Upper lobe of left lung (tissue), 4 donors: Measurements from ENCODE around the gene WDTC1.

Experiments
- POLR2A ChIP-seq, 4 donors: fragments of 450-650 bp; IDR thresholded peaks; one replicate each; pipeline ENCODE4 v1.5.1; 2016 to 2017; ENCODE audit warnings: antibody characterized with exemption in 4 of 4, mild to moderate bottlenecking in 2 of 4
- TF ChIP-seq, protein P1 (sequence below), 6 experiments: fragments of 450-650 bp in 4 of 6; fragments of 200-600 bp in 2 of 6; sonication (generic) in 2 of 6; IDR thresholded peaks; one replicate each; pipeline ENCODE4 v1.5.1; 2016 to 2019; ENCODE audit warnings: antibody characterized with exemption in 6 of 6

DNA sequence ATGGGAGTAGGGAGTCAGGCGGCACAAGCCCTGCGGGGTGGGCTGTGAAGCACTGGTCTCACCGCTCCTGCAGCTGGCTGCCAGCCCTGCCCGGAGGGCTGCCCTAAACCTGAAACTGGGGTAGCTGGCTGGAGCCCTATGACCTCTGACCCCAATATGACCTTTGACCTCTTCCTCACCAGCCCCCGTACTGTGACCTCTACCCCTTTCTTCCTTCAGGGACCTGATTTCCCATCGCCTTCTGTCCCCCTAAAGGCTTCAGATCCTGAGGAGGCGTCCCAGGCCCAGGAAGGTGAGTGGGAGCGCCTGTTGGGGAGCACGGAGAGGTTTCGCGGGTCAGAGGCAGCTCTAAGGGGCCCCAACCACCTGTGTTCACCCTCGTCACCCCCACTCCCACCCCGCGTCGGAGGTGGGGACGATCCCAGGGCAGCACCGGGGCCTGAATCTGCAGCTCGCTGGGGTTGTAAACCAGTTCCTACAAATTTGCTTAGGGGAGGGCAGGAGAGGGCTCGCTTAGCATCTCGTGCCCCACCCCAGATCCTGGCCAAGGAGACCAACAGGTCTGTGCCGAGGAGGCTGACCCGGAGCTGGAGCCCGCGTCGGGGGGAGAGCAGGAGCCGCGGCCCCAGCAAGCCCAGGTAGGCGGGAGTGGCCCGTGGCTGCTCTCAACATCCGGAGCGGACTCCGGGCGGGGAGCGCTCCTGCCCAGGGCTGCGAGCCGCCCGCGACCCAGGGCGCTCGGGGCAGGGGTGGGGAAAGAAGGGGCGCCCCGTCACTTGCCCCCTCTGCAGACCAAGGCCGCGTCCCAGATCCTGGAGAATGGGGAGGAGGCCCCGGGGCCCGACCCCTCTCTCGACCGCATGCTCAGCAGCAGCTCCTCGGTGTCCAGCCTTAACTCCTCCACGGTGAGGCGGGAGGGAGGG, 114.7 kb downstream of the WDTC1 start:
- no peak for TF ChIP-seq POLR2A (IDR thresholded peaks at IDR 0.05)
- TF ChIP-seq, protein P1, sequence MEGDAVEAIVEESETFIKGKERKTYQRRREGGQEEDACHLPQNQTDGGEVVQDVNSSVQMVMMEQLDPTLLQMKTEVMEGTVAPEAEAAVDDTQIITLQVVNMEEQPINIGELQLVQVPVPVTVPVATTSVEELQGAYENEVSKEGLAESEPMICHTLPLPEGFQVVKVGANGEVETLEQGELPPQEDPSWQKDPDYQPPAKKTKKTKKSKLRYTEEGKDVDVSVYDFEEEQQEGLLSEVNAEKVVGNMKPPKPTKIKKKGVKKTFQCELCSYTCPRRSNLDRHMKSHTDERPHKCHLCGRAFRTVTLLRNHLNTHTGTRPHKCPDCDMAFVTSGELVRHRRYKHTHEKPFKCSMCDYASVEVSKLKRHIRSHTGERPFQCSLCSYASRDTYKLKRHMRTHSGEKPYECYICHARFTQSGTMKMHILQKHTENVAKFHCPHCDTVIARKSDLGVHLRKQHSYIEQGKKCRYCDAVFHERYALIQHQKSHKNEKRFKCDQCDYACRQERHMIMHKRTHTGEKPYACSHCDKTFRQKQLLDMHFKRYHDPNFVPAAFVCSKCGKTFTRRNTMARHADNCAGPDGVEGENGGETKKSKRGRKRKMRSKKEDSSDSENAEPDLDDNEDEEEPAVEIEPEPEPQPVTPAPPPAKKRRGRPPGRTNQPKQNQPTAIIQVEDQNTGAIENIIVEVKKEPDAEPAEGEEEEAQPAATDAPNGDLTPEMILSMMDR (IDR thresholded peaks at IDR 0.05): no peak
